ENCODE results near the gene MRPL49. TPM values are rescaled to one million over a fixed set of nuclear protein-coding genes. Genes with fewer than 3 reads are reported as not detected.

Gene MRPL49
- total and polyA plus RNA-seq, 2 of the 13 experiments (the other 11 are each of a cell fraction or from before 2014, with no cell fraction given) = 39.2 to 53.3 TPM

GRCh38 chr11:65121865-65122696, at the start of gene MRPL49, which contains the start of gene FAU (continued):
- TF ChIP-seq ZNF639 (CRISPR knock-in tag; conservative IDR thresholded peaks at IDR 0.05) (no peak; the same call in 1 of the 2 replicates), CBX2 (IDR thresholded peaks at IDR 0.05; ENCODE audit: low read depth, low read length) (no peak), CBX2 (CRISPR knock-in tag; IDR thresholded peaks at IDR 0.05; ENCODE audit: low read depth) (no peak), PCBP2 (optimal IDR thresholded peaks at IDR 0.05; ENCODE audit: low read depth, low read length, poor library complexity, severe bottlenecking) (no peak), ISL2 (CRISPR knock-in tag; IDR thresholded peaks at IDR 0.05) (peak; percentile 35; the same call in 1 of the 2 replicates), POLR2G (IDR thresholded peaks at IDR 0.05; ENCODE audit: low read depth, low read length) (peak; percentile 96), CBX1 (IDR thresholded peaks at IDR 0.05; ENCODE audit: low read depth) (no peak), ZNF574 (CRISPR knock-in tag; IDR thresholded peaks at IDR 0.05) (peak; percentile 82), ZNF24 (IDR thresholded peaks at IDR 0.05) (no peak), TBP (CRISPR knock-in tag; IDR thresholded peaks at IDR 0.05) (no peak)
- TF ChIP-seq, protein P1, sequence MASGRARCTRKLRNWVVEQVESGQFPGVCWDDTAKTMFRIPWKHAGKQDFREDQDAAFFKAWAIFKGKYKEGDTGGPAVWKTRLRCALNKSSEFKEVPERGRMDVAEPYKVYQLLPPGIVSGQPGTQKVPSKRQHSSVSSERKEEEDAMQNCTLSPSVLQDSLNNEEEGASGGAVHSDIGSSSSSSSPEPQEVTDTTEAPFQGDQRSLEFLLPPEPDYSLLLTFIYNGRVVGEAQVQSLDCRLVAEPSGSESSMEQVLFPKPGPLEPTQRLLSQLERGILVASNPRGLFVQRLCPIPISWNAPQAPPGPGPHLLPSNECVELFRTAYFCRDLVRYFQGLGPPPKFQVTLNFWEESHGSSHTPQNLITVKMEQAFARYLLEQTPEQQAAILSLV (CRISPR knock-in tag; IDR thresholded peaks at IDR 0.05; ENCODE audit: borderline replicate concordance) = peak; percentile 74; the same call in 1 of the 2 replicates
- TF ChIP-seq, protein P2, sequence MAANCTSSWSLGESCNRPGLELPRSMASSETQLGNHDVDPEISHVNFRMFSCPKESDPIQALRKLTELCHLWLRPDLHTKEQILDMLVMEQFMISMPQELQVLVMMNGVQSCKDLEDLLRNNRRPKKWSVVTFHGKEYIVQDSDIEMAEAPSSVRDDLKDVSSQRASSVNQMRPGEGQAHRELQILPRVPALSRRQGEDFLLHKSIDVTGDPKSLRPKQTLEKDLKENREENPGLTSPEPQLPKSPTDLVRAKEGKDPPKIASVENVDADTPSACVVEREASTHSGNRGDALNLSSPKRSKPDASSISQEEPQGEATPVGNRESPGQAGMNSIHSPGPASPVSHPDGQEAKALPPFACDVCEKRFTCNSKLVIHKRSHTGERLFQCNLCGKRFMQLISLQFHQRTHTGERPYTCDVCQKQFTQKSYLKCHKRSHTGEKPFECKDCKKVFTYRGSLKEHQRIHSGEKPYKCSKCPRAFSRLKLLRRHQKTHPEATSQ (CRISPR knock-in tag; IDR thresholded peaks at IDR 0.05; ENCODE audit: borderline replicate concordance) = 0 out of 2 replicates have a peak, but pooled peaks have one; percentile 39
- TF ChIP-seq, protein P3, sequence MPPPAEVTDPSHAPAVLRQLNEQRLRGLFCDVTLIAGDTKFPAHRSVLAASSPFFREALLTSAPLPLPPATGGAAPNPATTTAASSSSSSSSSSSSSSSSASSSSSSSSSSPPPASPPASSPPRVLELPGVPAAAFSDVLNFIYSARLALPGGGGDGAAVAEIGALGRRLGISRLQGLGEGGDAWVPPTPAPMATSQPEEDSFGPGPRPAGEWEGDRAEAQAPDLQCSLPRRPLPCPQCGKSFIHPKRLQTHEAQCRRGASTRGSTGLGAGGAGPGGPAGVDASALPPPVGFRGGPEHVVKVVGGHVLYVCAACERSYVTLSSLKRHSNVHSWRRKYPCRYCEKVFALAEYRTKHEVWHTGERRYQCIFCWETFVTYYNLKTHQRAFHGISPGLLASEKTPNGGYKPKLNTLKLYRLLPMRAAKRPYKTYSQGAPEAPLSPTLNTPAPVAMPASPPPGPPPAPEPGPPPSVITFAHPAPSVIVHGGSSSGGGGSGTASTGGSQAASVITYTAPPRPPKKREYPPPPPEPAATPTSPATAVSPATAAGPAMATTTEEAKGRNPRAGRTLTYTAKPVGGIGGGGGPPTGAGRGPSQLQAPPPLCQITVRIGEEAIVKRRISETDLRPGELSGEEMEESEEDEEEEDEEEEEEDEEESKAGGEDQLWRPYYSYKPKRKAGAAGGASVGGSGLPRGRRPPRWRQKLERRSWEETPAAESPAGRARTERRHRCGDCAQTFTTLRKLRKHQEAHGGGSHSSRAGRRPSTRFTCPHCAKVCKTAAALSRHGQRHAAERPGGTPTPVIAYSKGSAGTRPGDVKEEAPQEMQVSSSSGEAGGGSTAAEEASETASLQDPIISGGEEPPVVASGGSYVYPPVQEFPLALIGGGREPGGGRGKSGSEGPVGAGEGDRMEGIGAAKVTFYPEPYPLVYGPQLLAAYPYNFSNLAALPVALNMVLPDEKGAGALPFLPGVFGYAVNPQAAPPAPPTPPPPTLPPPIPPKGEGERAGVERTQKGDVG (CRISPR knock-in tag; IDR thresholded peaks at IDR 0.05; ENCODE audit: borderline replicate concordance) = 0 out of 2 replicates have a peak, but pooled peaks have one; percentile 41
- TF ChIP-seq, protein P4, sequence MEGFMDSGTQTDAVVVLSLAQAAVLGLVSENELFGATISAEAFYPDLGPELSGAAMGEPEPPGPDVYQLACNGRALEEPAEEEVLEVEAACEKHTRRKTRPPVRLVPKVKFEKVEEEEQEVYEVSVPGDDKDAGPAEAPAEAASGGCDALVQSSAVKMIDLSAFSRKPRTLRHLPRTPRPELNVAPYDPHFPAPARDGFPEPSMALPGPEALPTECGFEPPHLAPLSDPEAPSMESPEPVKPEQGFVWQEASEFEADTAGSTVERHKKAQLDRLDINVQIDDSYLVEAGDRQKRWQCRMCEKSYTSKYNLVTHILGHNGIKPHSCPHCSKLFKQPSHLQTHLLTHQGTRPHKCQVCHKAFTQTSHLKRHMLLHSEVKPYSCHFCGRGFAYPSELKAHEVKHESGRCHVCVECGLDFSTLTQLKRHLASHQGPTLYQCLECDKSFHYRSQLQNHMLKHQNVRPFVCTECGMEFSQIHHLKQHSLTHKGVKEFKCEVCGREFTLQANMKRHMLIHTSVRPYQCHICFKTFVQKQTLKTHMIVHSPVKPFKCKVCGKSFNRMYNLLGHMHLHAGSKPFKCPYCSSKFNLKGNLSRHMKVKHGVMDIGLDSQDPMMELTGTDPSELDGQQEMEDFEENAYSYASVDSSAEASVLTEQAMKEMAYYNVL (CRISPR knock-in tag; IDR thresholded peaks at IDR 0.05; ENCODE audit: borderline replicate concordance) = 0 out of 2 replicates have a peak, but pooled peaks have one; percentile 59

Data from HepG2 (cell line).